T-helper 17 cell (primary cell): ENCODE results near the gene KCNN1. TPM values are rescaled to one million over a fixed set of nuclear protein-coding genes. Genes with fewer than 3 reads are reported as not detected.
A peak's percentile ranks its signal among the peaks of the same experiment; 100 is the strongest.

Experiments used
- ATAC-seq: fragments of 150-1000 bp; cut with Tn5 transposase; 2 replicates; pipeline ENCODE4 v1.10.0; 2021; ENCODE audit warnings: mild to moderate bottlenecking, moderate library complexity
- DNase-seq, 3 donors: peaks; one replicate each; pipeline versions ENCODE4 v3.0.0 to v3.0.0-alpha.2; 2020 to 2021
- H3K9me3 ChIP-seq: one replicate; pipeline ENCODE4 v1.7.0; 2013; ENCODE audit warnings: low read length, mild to moderate bottlenecking; ENCODE audit not compliant: control insufficient read depth, poor library complexity, severe bottlenecking
- H3K27ac Mint-ChIP-seq: one replicate; pipeline ENCODE4 v1.8.0; 2022; ENCODE audit warnings: mild to moderate bottlenecking, moderate library complexity, mixed read lengths
- H3K27me3 Mint-ChIP-seq: one replicate; pipeline ENCODE4 v1.8.0; 2022; ENCODE audit warnings: mixed read lengths
- H3K36me3 Mint-ChIP-seq: one replicate; pipeline ENCODE4 v1.8.0; 2022; ENCODE audit warnings: low read depth, mixed read lengths
- H3K4me1 Mint-ChIP-seq: one replicate; pipeline ENCODE4 v1.8.0; 2022; ENCODE audit warnings: mild to moderate bottlenecking, mixed read lengths
- H3K4me3 Mint-ChIP-seq: one replicate; pipeline ENCODE4 v1.8.0; 2022; ENCODE audit warnings: mild to moderate bottlenecking, moderate library complexity, mixed read lengths
- total RNA-seq, 4 donors: library from RNA in 2 of 4; stranded (reverse) in 2 of 4; gene quantifications; one replicate each; pipeline ENCODE4 v1.2.3 and lab custom pipeline; 2022 to 2026

The KCNN1 gene
- total RNA-seq, 2 donors from 2014 or later = not detected

DNA sequence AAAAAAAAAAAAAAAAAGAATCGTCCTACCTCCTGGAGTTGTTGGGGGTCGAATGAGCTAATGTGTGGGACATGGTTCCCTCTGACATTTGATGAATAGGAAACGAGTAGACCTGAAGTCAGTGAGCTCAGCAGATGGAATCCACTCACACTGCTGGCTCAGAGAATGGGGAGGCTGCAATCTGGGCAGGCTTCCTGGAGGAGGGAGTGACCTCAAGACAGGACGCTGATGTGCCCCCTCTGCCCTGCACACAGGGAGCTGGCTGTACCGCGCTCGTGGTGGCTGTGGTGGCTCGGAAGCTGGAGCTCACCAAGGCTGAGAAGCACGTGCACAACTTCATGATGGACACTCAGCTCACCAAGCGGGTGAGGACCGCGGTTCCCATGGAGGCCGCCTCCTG lies 21.3 kb downstream of the KCNN1 start:
- Mint-ChIP-seq H3K27me3 (no peaks in the 10 kb centered on the region), H3K36me3 (no peaks in the 10 kb centered on the region), H3K4me1 (peaks cover 5% of the 10 kb centered on the region), H3K27ac (no peak overlapping the region), H3K4me3 (no peak overlapping the region)
- H3K9me3 ChIP-seq = no peaks in the 10 kb centered on the region
- ATAC-seq (no peak), DNase-seq (no peak)

DNA sequence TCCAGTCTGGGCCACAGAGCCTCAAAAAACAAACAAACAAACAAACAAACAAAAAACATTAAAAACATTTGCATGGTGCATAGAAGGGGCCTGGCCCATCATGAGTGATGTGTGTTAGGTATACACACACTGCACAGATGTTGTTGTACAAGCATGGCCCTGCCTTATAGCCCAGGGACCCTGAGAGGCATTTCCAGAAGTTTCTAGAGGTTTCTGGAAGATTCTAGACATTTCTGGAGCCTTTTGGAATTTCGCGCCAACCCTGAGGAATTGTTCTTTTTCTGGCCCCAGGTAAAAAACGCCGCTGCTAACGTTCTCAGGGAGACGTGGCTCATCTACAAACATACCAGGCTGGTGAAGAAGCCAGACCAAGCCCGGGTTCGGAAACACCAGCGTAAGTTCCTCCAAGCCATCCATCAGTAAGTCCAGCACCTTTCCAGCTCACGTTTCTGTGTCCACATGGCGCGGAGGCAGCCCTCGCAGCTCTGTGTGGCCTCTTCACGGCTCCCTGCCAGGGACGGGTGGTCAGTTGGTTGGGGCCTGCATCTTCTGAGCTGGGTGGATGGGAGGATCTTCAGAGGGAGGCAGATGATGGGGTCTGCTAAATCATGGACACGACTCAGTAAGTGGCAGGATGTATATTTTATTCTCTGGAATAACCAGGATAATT lies 22.7 kb downstream of the KCNN1 start:
- H3K9me3 ChIP-seq = no peaks in the 10 kb centered on the region
- H3K36me3 Mint-ChIP-seq = no peaks in the 10 kb centered on the region
- ATAC-seq = no peak
- H3K4me3 Mint-ChIP-seq = no peak overlapping the region
- H3K27ac Mint-ChIP-seq = no peak overlapping the region
- no peak for DNase-seq
- no peaks in the 10 kb centered on the region for H3K27me3 Mint-ChIP-seq
- peaks cover 5% of the 10 kb centered on the region for H3K4me1 Mint-ChIP-seq

DNA sequence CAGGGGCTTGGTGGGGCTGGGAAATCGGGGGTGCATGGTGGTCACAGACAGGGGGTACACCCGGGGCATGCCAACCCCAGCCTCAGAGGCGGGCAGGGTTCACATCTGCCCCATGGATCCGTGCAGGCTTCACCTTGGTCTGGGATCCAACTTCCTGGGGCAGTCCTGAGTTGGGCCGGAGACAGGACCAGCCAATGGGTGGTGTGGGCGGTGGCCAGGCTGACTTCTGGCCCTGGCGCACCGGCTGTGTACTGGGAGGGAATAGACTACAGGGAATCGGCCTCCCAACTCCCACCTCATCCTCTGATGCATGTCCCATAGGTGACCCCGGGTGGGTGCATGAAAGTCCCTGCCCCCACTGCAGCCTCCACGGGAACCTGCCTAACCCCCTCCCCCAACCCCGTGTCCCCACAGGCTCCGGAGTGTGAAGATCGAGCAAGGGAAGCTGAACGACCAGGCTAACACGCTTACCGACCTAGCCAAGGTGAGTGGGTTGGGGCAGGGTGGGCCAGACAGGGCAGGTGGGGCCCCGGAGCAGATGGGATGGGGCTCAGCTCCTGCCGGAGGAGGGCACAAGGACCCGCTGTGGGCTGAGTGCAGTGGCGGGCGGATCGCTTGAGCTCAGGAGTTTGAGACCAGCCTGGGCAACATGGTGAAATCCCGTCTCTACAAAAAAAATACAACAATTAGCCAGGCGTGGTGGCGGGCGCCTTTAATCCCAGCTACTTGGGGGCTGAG lies 26.3 kb downstream of the KCNN1 start:
- DNase-seq (no peak), ATAC-seq (no peak)
- Mint-ChIP-seq H3K27me3 (no peaks in the 10 kb centered on the region), H3K4me3 (no peak overlapping the region), H3K4me1 (peaks cover 7% of the 10 kb centered on the region), H3K36me3 (no peaks in the 10 kb centered on the region), H3K27ac (no peak overlapping the region)
- no peaks in the 10 kb centered on the region for H3K9me3 ChIP-seq

DNA sequence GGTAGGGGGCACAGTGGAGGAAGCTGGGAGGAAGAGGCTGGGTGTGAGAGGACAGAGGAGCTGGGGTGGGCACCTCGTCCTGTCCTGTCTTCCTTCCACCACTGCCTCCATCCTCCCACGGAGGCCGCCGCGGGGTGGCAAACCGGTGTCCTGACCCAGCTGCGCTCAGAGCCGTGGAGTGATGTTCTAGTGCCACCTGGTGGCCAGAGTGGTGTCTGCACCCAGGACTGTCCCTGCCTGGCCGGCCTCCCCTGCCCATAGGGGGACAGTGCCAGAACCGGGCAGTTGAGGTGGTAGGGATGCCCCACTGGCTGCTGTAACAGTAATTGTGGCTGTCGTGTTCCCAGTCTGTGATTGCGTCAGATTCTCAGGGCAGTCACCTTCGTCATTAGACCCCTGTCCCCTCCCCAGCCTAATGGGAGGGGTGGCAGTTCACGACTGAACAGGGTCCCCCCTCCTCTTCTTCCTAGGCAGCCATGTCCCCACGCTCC lies 30.0 kb downstream of the KCNN1 start:
- no peak overlapping the region for H3K4me3 Mint-ChIP-seq
- no peaks in the 10 kb centered on the region for H3K27me3 Mint-ChIP-seq
- H3K36me3 Mint-ChIP-seq = no peaks in the 10 kb centered on the region
- peak; percentile 29 for ATAC-seq
- DNase-seq = peak; percentile 75 to 90 (median 76)
- H3K27ac Mint-ChIP-seq = peak overlapping the region; percentile 61
- no peaks in the 10 kb centered on the region for H3K9me3 ChIP-seq
- peaks cover 20% of the 10 kb centered on the region for H3K4me1 Mint-ChIP-seq

DNA sequence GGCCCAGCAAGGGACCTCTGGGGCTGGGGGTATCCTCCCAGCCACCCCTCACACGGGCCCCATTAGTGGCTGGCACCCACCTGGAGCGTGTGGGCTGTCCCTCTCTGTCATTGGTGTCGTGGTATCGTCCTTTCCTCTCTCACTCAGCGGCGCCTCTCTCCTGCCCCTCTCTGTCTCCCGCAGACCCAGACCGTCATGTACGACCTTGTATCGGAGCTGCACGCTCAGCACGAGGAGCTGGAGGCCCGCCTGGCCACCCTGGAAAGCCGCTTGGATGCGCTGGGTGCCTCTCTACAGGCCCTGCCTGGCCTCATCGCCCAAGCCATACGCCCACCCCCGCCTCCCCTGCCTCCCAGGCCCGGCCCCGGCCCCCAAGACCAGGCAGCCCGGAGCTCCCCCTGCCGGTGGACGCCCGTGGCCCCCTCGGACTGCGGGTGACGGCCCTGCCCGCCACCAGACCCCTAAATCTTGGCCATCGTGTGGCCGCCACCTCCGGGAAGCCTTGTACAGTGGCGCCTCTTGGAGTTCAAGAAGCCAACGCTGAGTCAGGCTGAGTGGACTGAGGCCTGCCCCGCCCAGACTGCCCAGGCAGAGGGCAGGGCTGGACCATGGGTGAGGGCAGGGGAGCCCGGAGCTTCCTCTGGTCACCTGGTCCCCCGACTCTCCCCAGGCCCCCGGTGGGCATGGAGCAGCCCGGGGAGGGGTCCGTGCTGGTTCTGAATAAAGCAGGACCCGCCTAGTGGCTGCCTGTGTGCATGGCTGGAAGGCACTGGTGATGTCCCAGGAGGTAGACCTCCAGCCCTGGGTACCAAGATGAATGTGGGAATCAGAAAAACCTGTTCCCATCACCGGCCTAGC lies 31.3 kb downstream of the KCNN1 start:
- H3K36me3 Mint-ChIP-seq = no peaks in the 10 kb centered on the region
- H3K9me3 ChIP-seq = no peaks in the 10 kb centered on the region
- no peaks in the 10 kb centered on the region for H3K27me3 Mint-ChIP-seq
- no peak for ATAC-seq
- peaks cover 24% of the 10 kb centered on the region for H3K4me1 Mint-ChIP-seq
- H3K27ac Mint-ChIP-seq = peak overlapping the region; percentile 99
- H3K4me3 Mint-ChIP-seq = no peak overlapping the region
- no peak for DNase-seq

DNA sequence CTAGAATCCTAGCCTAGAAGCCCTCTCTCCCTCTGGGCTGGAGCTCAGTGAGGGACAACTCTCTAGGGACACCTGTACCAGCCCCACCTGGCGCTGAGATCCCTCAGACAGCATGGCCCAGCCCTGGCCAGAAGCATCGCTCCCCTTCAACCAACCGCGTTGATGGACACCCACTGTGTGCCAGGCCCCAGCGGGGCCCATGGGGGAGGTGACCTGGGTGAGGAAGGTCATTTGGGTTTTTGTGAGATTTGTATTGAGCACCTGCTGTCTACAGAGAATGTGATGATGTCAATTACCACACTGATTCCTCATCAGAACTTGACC lies 31.9 kb downstream of the KCNN1 start:
- Mint-ChIP-seq H3K27ac (peak overlapping the region; percentile 99), H3K4me3 (peak overlapping the region; percentile 49)
- ATAC-seq = no peak

DNA sequence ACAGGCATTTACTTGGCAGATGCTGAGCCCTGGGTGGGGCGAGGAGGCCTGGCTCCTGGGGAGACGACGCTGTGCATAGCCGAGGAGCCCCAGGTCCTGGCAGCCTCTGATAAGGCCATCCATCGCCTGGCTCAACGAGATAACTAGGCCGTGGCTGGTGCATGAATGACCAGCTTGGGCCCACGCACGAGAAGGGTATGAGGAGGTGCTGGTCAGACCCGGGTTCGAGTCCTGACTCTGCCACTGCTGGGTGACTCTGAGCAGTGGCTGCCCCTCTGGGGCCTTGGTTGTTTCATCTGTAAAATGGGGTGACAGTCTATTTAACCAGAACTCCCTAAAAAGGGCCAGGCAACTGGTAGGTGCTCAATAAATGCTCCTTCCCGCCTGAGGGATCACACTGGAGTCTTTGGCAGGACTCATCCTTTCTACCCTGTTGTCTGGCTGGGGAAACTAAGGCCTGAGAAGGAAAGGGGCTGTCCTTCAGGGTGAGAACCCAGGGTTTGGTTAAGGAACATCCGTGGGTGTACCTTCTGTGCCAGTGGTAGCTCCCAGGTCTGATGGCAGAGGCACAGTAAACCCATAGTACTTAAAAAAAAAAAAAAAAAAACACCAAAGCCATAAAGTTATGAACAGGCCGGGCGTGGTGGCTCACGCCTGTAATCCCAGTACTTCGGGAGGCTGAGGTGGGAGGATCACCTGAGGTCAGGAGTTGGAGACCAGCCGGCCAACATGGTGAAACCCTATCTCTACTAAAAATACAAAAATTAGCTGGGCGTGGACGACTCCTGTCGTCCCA lies 33.0 kb downstream of the KCNN1 start:
- ATAC-seq (no peak), DNase-seq (no peak)
- Mint-ChIP-seq H3K27ac (peak overlapping the region; percentile 99), H3K4me1 (peaks cover 24% of the 10 kb centered on the region), H3K36me3 (no peaks in the 10 kb centered on the region), H3K4me3 (peak overlapping the region; percentile 90), H3K27me3 (no peaks in the 10 kb centered on the region)
- no peaks in the 10 kb centered on the region for H3K9me3 ChIP-seq

More for the DNA sequence above, 31.9 kb downstream of the KCNN1 start:
- no peaks in the 10 kb centered on the region for H3K27me3 Mint-ChIP-seq
- no peaks in the 10 kb centered on the region for H3K36me3 Mint-ChIP-seq
- H3K4me1 Mint-ChIP-seq = peaks cover 24% of the 10 kb centered on the region
- no peaks in the 10 kb centered on the region for H3K9me3 ChIP-seq
- DNase-seq = no peak

DNA sequence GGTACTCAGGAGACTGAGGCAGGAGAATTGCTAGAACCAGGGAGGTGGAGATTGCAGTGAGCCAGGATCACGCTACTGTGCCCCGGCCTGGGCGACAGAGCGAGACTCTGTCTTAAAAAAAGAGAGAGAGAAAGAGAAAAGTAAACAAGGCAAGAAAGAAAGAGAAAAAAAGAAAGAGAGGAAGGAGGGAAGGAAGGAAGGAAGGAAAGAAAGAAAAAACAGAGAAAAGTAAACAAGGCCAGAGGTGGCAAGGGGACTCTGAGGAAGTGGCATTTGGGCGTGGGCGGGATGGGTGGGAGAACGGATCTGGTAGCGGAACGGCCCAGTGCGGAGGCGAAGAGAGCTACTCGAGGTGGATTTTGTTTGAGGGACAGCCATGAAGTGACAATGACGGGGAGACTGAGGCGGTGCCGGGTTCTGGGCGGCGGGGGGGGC lies 33.6 kb downstream of the KCNN1 start:
- Mint-ChIP-seq H3K36me3 (no peaks in the 10 kb centered on the region), H3K27me3 (no peaks in the 10 kb centered on the region), H3K4me1 (peaks cover 24% of the 10 kb centered on the region), H3K4me3 (peak overlapping the region; percentile 90), H3K27ac (peak overlapping the region; percentile 99)
- ATAC-seq (peak; percentile 1), DNase-seq (no peak)
- no peaks in the 10 kb centered on the region for H3K9me3 ChIP-seq

DNA sequence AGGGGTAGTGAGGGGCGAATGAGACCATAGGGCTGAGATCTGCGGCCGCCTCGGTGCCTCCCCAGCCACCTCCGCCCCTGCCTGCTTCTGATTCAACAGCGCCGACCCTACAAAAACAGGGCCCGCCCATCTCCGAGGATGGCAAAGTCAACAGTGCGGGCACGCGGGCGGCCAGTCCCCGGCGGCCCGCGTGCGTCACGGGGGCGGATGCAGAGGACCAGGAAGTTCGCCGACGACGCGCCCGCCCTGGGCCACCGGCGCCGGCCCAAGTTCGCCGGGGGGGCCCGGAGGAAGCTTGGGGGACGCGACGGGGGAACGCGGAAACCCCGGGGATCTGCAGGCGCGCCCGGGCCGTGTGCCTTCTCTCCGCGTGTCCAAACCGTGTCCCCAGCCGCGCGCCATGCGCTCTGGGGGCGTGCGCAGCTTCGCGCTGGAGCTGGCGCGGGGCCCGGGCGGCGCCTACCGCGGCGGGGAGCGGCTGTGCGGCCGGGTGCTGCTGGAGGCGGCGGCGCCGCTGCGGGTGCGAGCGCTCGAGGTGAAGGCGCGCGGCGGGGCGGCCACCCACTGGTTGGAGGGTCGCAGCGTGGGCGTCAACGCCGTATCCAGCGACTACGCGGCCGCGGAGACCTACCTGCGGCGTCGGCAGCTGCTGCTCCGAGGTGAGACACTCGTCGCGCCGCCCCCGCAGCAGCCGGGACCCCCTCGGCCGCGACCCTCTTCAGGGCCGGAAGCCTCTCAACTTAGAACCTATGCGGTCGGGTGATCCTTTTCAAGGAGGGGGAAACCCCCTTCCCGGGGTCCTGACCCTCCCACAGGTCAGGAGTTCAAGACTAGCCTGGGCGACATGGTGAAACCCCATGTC lies 34.2 kb downstream of the KCNN1 start:
- no peaks in the 10 kb centered on the region for H3K9me3 ChIP-seq
- DNase-seq (peak; percentile 92 to 94 (median 92)), ATAC-seq (peak; percentile 86)
- Mint-ChIP-seq H3K27ac (peak overlapping the region; percentile 99), H3K36me3 (no peaks in the 10 kb centered on the region), H3K4me1 (peaks cover 24% of the 10 kb centered on the region), H3K27me3 (no peaks in the 10 kb centered on the region), H3K4me3 (peak overlapping the region; percentile 94)

DNA sequence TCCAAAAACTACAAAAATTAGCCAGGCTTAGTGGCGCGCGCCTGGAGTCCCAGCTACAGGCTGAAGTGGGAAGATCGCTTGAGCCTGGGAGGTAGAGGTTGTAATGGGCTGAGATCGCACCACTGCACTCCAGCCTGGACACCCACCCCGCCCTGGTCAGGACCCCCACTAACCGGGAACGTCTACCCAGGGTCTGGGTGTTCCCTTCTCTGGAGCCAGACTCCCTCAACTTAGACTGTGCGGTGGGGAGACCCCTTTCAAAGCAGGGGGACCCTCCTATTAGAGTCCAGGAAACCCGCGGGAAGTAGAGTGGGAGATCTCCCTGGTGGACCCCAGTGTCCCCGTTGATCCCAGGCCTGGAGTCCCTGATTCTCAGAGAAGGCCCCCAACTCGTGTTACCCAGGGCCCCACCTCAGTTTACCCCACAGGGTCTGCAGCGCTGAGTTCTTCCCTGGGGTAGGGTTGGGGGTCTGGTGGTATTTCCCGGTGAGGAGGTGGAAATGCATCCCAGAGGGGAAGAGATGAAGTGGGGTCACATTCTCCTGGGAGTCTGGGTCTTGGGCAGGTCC lies 35.0 kb downstream of the KCNN1 start:
- H3K27ac Mint-ChIP-seq = peak overlapping the region; percentile 99
- H3K36me3 Mint-ChIP-seq = peaks cover 1% of the 10 kb centered on the region
- no peak for DNase-seq
- peaks cover 24% of the 10 kb centered on the region for H3K4me1 Mint-ChIP-seq
- no peaks in the 10 kb centered on the region for H3K27me3 Mint-ChIP-seq
- no peaks in the 10 kb centered on the region for H3K9me3 ChIP-seq
- peak overlapping the region; percentile 94 for H3K4me3 Mint-ChIP-seq
- no peak for ATAC-seq

DNA sequence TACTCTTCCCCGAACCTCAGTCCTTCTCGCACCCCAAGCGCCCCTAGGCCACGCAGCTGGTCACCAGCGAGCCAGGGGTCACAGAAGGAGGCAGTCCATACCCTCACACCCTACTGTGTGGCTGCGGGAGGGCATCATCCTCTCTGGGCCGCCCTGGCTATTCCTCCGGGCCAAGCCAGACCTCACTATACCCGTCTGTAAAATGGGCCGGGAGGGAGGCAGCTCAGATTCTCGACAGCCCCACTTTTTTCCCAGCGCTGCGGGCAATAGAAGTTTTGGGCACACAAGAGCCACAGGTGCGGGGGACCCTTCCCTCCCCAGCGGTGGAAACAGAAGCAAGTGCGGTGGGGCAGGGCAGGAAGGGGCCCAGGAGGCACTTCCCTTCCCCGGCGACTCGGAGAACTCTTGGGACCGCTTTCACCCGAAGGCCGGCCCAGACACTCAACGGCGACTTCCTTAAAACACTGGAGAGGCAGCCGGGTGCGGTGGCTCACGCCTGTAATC lies 35.5 kb downstream of the KCNN1 start:
- ATAC-seq (no peak), DNase-seq (no peak)
- H3K9me3 ChIP-seq = no peaks in the 10 kb centered on the region
- H3K27me3 Mint-ChIP-seq = no peaks in the 10 kb centered on the region
- peak overlapping the region; percentile 99 for H3K27ac Mint-ChIP-seq
- H3K4me1 Mint-ChIP-seq = peaks cover 25% of the 10 kb centered on the region
- peak overlapping the region; percentile 94 for H3K4me3 Mint-ChIP-seq
- H3K36me3 Mint-ChIP-seq = peaks cover 2% of the 10 kb centered on the region
